ENCODE data around the gene C14orf93. TPM values are rescaled to one million over a fixed set of nuclear protein-coding genes. Genes with fewer than 3 reads are reported as not detected.
A peak's percentile ranks its signal among the peaks of the same experiment; 100 is the strongest.

The C14orf93 gene
- total and polyA plus RNA-seq, 9 of the 15 experiments (the other 6 are each of a cell fraction or from before 2014, with no cell fraction given), result 2.2 to 22.4 (median 16.1) TPM

DNA sequence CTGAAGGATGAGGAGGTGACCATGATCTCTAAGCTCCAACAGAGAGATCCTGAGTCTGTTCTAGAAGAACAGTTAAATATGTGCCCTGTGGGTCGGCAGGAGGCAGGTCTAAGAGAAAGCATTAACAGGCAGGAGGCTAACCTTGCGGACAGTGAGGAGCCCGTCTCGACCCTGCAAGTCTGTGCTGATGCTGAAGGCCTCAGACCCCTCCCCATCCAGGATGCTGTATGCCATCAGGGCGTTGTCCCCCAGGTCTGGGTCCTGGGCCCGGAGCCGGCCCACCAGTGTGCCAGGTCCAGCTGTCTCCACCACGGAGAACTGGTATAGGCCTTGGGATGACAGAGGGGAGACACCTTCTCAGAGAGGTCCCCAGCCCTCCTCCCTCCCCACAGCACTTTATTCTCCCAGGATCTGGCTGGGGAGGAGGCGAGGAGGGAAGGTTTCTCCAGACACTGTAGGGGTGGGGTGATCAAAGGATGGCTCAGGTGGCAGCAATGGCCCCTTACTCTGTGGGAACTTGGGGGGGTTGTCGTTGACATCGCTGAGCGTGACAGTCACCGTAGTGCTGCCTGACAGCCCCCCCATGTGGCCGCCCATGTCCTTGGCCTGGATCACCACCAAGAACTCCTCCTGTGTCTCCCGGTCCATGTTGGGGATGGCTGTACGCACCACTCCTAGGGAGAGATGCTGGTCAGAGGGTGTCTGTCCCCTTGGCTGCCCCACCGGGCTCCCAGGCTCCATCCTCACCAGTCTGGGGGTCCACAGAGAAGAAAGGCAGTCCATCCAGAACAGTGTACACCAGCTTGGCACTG is 44.3 kb upstream of the C14orf93 start (continued):
- TF ChIP-seq TFAM (CRISPR knock-in tag; conservative IDR thresholded peaks at IDR 0.05), result no peak
- TF ChIP-seq, protein P1, sequence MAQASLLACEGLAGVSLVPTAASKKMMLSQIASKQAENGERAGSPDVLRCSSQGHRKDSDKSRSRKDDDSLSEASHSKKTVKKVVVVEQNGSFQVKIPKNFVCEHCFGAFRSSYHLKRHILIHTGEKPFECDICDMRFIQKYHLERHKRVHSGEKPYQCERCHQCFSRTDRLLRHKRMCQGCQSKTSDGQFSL (CRISPR knock-in tag; IDR thresholded peaks at IDR 0.05), result peak; percentile 72; the same call in 1 of the 2 replicates
- TF ChIP-seq, protein P1 (tag; IDR thresholded peaks at IDR 0.05), result no peak
- TF ChIP-seq STAT5A (IDR thresholded peaks at IDR 0.05; ENCODE audit: borderline replicate concordance, low read length), result no peak
- TF ChIP-seq, protein P2, sequence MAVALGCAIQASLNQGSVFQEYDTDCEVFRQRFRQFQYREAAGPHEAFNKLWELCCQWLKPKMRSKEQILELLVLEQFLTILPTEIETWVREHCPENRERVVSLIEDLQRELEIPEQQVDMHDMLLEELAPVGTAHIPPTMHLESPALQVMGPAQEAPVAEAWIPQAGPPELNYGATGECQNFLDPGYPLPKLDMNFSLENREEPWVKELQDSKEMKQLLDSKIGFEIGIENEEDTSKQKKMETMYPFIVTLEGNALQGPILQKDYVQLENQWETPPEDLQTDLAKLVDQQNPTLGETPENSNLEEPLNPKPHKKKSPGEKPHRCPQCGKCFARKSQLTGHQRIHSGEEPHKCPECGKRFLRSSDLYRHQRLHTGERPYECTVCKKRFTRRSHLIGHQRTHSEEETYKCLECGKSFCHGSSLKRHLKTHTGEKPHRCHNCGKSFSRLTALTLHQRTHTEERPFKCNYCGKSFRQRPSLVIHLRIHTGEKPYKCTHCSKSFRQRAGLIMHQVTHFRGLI (CRISPR knock-in tag; IDR thresholded peaks at IDR 0.05), result no peak
- no peak for TF ChIP-seq RHOXF2B (CRISPR knock-in tag; conservative IDR thresholded peaks at IDR 0.05)
- TF ChIP-seq, protein P3, sequence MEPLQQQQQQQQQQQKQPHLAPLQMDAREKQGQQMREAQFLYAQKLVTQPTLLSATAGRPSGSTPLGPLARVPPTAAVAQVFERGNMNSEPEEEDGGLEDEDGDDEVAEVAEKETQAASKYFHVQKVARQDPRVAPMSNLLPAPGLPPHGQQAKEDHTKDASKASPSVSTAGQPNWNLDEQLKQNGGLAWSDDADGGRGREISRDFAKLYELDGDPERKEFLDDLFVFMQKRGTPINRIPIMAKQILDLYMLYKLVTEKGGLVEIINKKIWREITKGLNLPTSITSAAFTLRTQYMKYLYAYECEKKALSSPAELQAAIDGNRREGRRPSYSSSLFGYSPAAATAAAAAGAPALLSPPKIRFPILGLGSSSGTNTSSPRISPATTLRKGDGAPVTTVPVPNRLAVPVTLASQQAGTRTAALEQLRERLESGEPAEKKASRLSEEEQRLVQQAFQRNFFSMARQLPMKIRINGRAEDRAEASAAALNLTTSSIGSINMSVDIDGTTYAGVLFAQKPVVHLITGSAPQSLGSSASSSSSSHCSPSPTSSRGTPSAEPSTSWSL (CRISPR knock-in tag; IDR thresholded peaks at IDR 0.05; ENCODE audit: borderline replicate concordance), result no peak
- TF ChIP-seq CREB3 (tag; conservative IDR thresholded peaks at IDR 0.05; ENCODE audit: low read depth), result no peak
- TF ChIP-seq MBD1 (CRISPR knock-in tag; IDR thresholded peaks at IDR 0.05), result no peak
- TF ChIP-seq STAG1 (CRISPR knock-in tag; IDR thresholded peaks at IDR 0.05; ENCODE audit: borderline replicate concordance), result peak; percentile 51; the same call in 1 of the 2 replicates
- no peak for TF ChIP-seq FOS (IDR thresholded peaks at IDR 0.05; ENCODE audit: extremely low read depth, insufficient read length)
- TF ChIP-seq SRSF1 (IDR thresholded peaks at IDR 0.05; ENCODE audit: low read depth, low read length), result no peak
- TF ChIP-seq PHB (CRISPR knock-in tag; IDR thresholded peaks at IDR 0.05), result no peak
- TF ChIP-seq BRD4 (IDR thresholded peaks at IDR 0.05), result no peak
- TF ChIP-seq SMC3 (conservative IDR thresholded peaks at IDR 0.05; ENCODE audit: insufficient read depth, low read depth, low read length), result peak; percentile 86
- no peak for TF ChIP-seq TARDBP (IDR thresholded peaks at IDR 0.05)
- no peak for TF ChIP-seq SMARCE1 (IDR thresholded peaks at IDR 0.05)
